Measurements from ENCODE around the gene MCM10.

The MCM10 gene

GRCh38 chr10:13253726-13254125 lies 92.4 kb downstream of the MCM10 start:
- no peaks in the 10 kb centered on the region for H4K20me1 ChIP-seq (ENCODE audit: control insufficient read depth, insufficient read depth, low read depth, low read length)
- no peaks in the 10 kb centered on the region for H3K9me2 ChIP-seq (replicated peaks; ENCODE audit: control insufficient read depth, low read length)
- H3K9me3 ChIP-seq (ENCODE audit: control insufficient read depth, insufficient read depth, low read length), result no peaks in the 10 kb centered on the region
- no peaks in the 10 kb centered on the region for H3K27me3 ChIP-seq (ENCODE audit: control insufficient read depth, low read length)
- H3F3A ChIP-seq (ENCODE audit: control insufficient read depth, insufficient read depth), result peaks cover 4% of the 10 kb centered on the region; the same call in 1 of the 2 replicates
- peaks cover 39% of the 10 kb centered on the region for H3K4me1 ChIP-seq (ENCODE audit: control insufficient read depth, low read length)
- H3K36me3 ChIP-seq (ENCODE audit: control insufficient read depth, low read length), result no peaks in the 10 kb centered on the region
- peak overlapping the region; percentile 2; the same call in 1 of the 2 replicates for H3K4me3 ChIP-seq (ENCODE audit: low read length)
- no peak overlapping the region for H3K27ac ChIP-seq (ENCODE audit: low read depth, low read length)
- no peak for TF ChIP-seq EZH2phosphoT487 (IDR thresholded peaks at IDR 0.05; ENCODE audit: borderline replicate concordance, low read length)
- no peak for TF ChIP-seq CTCF (IDR thresholded peaks at IDR 0.05; ENCODE audit: low read depth, low read length, poor library complexity, severe bottlenecking)
- peak overlapping the region; percentile 84 for H3K4me2 ChIP-seq (ENCODE audit: low read length)
- no peaks in the 10 kb centered on the region for H3K79me2 ChIP-seq (ENCODE audit: control insufficient read depth, low read length)

GRCh38 chr10:13256627-13257026 lies 95.3 kb downstream of the MCM10 start:
- H3K36me3 ChIP-seq (ENCODE audit: control insufficient read depth, low read length), result no peaks in the 10 kb centered on the region
- H3K9me3 ChIP-seq (ENCODE audit: control insufficient read depth, insufficient read depth, low read length), result no peaks in the 10 kb centered on the region; the same call in 1 of the 2 replicates
- H3K4me3 ChIP-seq (ENCODE audit: low read length), result no peak overlapping the region
- H4K20me1 ChIP-seq (ENCODE audit: control insufficient read depth, insufficient read depth, low read depth, low read length), result no peaks in the 10 kb centered on the region
- H3K79me2 ChIP-seq (ENCODE audit: control insufficient read depth, low read length), result no peaks in the 10 kb centered on the region
- H3K27ac ChIP-seq (ENCODE audit: low read depth, low read length), result no peak overlapping the region
- H3K9me2 ChIP-seq (replicated peaks; ENCODE audit: control insufficient read depth, low read length), result no peaks in the 10 kb centered on the region
- no peak overlapping the region for H3K4me2 ChIP-seq (ENCODE audit: low read length)
- no peaks in the 10 kb centered on the region for H3K27me3 ChIP-seq (ENCODE audit: control insufficient read depth, low read length)
- TF ChIP-seq CTCF (IDR thresholded peaks at IDR 0.05; ENCODE audit: low read depth, low read length, poor library complexity, severe bottlenecking), result no peak
- H3K4me1 ChIP-seq (ENCODE audit: control insufficient read depth, low read length), result peaks cover 34% of the 10 kb centered on the region
- H3F3A ChIP-seq (ENCODE audit: control insufficient read depth, insufficient read depth), result peaks cover 4% of the 10 kb centered on the region; the same call in 1 of the 2 replicates

GRCh38 chr10:13257621-13258140 lies 96.3 kb downstream of the MCM10 start:
- Histone ChIP-seq H3K4me3 (ENCODE audit: low read length) (no peak overlapping the region), H3K4me2 (ENCODE audit: low read length) (no peak overlapping the region), H3F3A (ENCODE audit: control insufficient read depth, insufficient read depth) (peaks cover 4% of the 10 kb centered on the region; the same call in 1 of the 2 replicates), H3K9me3 (ENCODE audit: control insufficient read depth, insufficient read depth, low read length) (no peaks in the 10 kb centered on the region; the same call in 1 of the 2 replicates), H3K79me2 (ENCODE audit: control insufficient read depth, low read length) (no peaks in the 10 kb centered on the region), H4K20me1 (ENCODE audit: control insufficient read depth, insufficient read depth, low read depth, low read length) (no peaks in the 10 kb centered on the region), H3K27me3 (ENCODE audit: control insufficient read depth, low read length) (no peaks in the 10 kb centered on the region), H3K27ac (ENCODE audit: low read depth, low read length) (no peak overlapping the region), H3K4me1 (ENCODE audit: control insufficient read depth, low read length) (peaks cover 24% of the 10 kb centered on the region), H3K9me2 (replicated peaks; ENCODE audit: control insufficient read depth, low read length) (no peaks in the 10 kb centered on the region), H3K36me3 (ENCODE audit: control insufficient read depth, low read length) (no peaks in the 10 kb centered on the region)
- TF ChIP-seq EZH2phosphoT487 (IDR thresholded peaks at IDR 0.05; ENCODE audit: borderline replicate concordance, low read length) (no peak), CTCF (IDR thresholded peaks at IDR 0.05; ENCODE audit: low read depth, low read length, poor library complexity, severe bottlenecking) (no peak)
